PC-9 (cell line): ENCODE data around the gene NPFFR1.

Source experiments
- CTCF ChIP-seq: fragments of 200-600 bp; sonication (generic); conservative IDR thresholded peaks from 2 replicates; pipeline ENCODE4 v1.6.1; 2017; ENCODE audit warnings: mixed run types, antibody characterized with exemption, mild to moderate bottlenecking, moderate library complexity
- EZH2 ChIP-seq: fragments of 200-600 bp; sonication (generic); IDR thresholded peaks from 2 replicates; pipeline ENCODE4 v1.8.0; 2017; ENCODE audit warnings: antibody characterized with exemption, low read depth

- TF ChIP-seq CTCF = no peak
- no peak for TF ChIP-seq EZH2
Measured at GRCh38 chr10:70277396-70278030, 6.3 kb downstream of the NPFFR1 start.
